ENCODE measurements around the gene RGS5.

RGS5 gene

DNA sequence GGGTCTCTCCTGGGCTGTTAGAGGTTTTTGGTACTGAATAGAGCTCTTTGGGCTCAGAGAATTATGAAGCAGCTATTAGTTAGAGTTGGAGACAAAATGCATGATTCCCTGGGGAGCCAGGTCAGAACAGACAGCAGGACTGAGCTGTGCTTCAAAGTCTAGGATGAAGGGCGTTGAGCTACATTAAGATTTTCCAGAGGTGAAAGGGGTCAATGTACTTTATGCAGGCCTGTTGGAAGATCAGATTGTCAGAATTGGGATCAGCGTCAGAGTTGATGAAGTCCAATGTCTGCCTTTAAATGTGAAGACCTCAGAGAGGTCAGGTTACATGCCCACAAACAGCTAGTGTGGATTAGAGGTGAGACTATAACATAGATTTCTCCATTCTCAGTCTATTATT, 53.8 kb downstream of the RGS5 start:
- no peak for DNase-seq (ENCODE audit: low read depth)
- no peak overlapping the region for H3K4me3 ChIP-seq (replicated peaks; ENCODE audit: low read depth, low read length)
- TF ChIP-seq, protein P1, sequence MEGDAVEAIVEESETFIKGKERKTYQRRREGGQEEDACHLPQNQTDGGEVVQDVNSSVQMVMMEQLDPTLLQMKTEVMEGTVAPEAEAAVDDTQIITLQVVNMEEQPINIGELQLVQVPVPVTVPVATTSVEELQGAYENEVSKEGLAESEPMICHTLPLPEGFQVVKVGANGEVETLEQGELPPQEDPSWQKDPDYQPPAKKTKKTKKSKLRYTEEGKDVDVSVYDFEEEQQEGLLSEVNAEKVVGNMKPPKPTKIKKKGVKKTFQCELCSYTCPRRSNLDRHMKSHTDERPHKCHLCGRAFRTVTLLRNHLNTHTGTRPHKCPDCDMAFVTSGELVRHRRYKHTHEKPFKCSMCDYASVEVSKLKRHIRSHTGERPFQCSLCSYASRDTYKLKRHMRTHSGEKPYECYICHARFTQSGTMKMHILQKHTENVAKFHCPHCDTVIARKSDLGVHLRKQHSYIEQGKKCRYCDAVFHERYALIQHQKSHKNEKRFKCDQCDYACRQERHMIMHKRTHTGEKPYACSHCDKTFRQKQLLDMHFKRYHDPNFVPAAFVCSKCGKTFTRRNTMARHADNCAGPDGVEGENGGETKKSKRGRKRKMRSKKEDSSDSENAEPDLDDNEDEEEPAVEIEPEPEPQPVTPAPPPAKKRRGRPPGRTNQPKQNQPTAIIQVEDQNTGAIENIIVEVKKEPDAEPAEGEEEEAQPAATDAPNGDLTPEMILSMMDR (IDR thresholded peaks at IDR 0.05; ENCODE audit: low read length, missing control alignments) = no peak

DNA sequence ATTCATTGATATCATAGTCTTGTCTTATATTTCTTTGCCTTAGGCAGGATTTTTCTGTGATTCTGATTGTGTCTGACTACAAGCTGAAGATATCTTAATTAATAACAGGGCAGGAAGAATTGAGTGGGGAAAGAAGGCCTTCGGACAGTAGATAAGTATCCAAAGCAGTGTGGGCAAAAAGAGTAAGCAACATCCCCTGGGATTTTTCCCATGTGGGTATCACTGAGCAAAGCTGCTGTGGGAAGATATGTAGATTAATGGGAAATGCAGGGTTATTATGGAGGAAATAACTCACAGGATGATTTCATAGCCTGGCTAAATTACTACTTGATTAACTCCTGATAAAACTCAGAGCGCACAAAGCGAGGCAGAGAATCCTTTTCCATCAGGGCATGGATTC, 55.7 kb downstream of the RGS5 start:
- DNase-seq (ENCODE audit: low read depth) = no peak
- TF ChIP-seq, protein P1 (IDR thresholded peaks at IDR 0.05; ENCODE audit: low read length, missing control alignments) = no peak
- H3K4me3 ChIP-seq (replicated peaks; ENCODE audit: low read depth, low read length) = no peak overlapping the region

DNA sequence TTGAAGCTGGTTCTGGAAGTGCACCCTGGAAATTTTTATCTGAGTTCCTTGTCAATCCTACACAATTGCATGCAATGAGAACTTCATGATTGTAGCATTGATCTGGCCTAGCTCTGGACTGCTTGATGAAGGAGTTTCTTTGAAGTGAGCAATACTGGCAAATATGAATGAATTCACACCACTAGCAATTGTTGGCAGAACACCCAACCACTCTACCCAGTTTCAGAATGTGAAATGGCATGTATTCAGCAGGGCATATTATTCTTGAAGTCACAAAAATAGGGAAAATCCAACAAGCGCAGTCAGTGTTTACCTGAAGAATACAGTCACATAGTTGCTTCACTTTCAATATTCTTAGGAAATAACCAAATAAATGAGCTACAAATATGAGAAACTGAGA, 57.3 kb downstream of the RGS5 start:
- no peak overlapping the region for H3K4me3 ChIP-seq (replicated peaks; ENCODE audit: low read depth, low read length)
- TF ChIP-seq, protein P1 (IDR thresholded peaks at IDR 0.05; ENCODE audit: low read length, missing control alignments) = no peak
- no peak for DNase-seq (ENCODE audit: low read depth)

DNA sequence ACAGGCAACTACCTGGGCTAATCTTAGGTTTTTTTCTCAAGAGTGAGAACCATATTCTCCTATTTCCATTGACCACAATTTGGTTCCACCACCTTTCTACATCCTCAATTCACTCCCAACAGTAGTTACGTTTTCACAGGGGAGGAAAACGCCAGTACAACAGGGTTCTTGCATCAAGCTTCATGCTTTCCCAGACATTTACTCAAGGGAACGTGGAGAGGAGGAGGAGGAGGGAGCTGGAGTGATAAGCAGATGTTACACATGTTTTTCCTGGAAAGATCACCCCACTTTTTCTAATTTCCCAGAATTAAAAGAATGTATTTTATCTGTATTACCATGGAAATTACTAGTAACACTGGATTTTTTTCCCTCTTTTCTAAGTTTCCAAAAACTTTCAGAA, 58.3 kb downstream of the RGS5 start:
- TF ChIP-seq, protein P1 (IDR thresholded peaks at IDR 0.05; ENCODE audit: low read length, missing control alignments) = no peak
- H3K4me3 ChIP-seq (replicated peaks; ENCODE audit: low read depth, low read length) = no peak overlapping the region
- DNase-seq (ENCODE audit: low read depth) = peak; percentile 78

DNA sequence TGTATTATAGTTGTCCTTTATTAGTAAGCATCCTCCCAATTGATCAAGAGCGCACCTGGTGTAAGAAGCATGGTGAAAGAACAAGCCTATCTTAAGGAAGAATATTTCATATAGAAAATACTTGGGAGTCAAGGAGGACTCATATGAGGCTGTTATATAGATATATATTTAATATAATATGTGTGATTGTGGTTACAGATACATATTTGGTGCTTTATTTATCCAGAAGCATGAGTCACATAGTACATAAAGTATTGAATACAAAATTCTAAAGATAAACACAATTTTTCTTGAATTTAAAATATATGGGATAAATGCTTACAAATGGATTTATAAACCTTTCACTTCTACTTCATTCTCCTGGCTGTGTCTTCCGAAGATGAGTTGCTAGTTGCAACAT, 60.6 kb downstream of the RGS5 start:
- no peak for DNase-seq (ENCODE audit: low read depth)
- no peak overlapping the region for H3K4me3 ChIP-seq (replicated peaks; ENCODE audit: low read depth, low read length)
- TF ChIP-seq, protein P1 (IDR thresholded peaks at IDR 0.05; ENCODE audit: low read length, missing control alignments) = no peak

DNA sequence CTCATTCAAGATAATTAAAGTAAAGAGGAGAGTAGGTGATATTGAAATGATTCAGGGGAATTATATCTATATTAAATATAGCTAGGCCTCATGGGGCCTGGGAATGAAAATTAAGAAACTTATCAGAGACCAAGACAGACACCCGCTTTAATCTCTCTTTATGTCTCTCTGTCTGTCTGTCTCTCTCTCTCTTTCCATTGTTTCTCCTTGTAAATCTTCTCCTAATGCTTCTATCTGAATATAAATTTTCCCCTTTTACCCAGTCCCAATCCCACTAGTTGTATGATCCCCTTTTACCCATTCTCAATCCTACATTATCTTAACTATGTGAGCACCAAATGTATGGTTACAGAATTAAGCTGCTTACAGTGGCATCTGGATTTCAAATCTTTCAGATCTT, 61.2 kb downstream of the RGS5 start:
- DNase-seq (ENCODE audit: low read depth) = no peak
- no peak overlapping the region for H3K4me3 ChIP-seq (replicated peaks; ENCODE audit: low read depth, low read length)
- TF ChIP-seq, protein P1 (IDR thresholded peaks at IDR 0.05; ENCODE audit: low read length, missing control alignments) = no peak

DNA sequence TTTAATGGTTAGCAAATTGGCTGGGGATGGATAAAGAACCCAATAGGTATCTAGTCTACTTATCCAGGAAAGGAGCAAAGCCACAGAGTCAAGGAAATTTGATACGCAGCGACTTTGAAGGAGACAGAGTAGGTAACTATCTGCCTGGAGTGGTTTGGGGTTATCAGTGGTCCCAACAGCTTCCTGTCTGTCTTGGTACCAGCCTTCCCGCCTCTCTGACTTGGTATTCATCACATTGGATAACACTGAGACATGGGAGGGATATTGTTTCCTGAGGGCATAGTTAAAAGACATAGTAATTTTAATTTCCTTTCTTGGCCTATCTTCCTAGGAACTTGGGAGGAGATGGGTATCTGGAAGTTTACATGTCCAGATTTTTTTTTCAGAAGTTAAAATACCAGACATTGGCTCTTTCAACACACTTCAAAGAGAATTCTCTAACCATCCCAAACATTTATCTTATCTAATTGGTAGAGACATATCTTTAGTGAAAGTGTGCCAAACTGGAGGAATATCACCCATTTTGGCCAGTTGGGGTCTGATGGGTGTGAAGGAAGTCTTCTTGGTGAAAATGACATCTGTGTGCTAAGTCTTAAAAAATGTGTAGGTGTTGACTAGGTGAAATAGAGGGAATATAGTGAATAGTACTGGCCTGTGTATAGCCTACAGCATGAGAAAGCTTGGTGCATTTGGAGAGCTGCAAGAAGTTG, 65.0 kb downstream of the RGS5 start:
- no peak overlapping the region for H3K4me3 ChIP-seq (replicated peaks; ENCODE audit: low read depth, low read length)
- no peak for DNase-seq (ENCODE audit: low read depth)
- TF ChIP-seq, protein P1 (IDR thresholded peaks at IDR 0.05; ENCODE audit: low read length, missing control alignments) = no peak
